Measurements from ENCODE around the gene SNRNP70. TPM values are rescaled to one million over a fixed set of nuclear protein-coding genes. Genes with fewer than 3 reads are reported as not detected.

SNRNP70 gene
- total and polyA plus RNA-seq, 10 of the 15 experiments (the other 5 are each of a cell fraction or from before 2014, with no cell fraction given), result 2.7 to 453 (median 159) TPM

DNA sequence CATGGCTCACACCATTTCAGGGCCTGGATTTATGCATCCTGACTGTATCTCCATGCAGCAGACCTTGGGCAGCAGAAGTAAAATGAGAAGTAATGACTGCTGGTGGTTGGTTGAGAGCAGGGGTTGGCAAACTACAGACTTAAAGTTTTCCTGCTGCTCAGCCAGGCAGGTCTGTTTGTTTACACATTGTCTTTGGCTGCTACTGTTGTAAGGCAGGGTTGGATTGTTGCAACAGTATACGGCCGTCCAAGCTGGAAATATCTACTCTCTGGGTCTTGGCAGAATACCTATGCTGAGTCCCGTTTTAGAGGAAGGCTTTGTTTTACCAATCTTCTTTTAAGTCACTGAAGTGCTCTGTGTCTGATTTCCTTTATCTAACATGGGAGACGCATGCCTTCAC, 13.5 kb downstream of the SNRNP70 start:
- Histone ChIP-seq H3K4me3 (no peak overlapping the region), H3K27me3 (replicated peaks in 1 of 2; ENCODE audit: control insufficient read depth in 2 of 2, insufficient read depth in 2 of 2, low read length in 1 of 2) (no peaks in the 10 kb centered on the region), H3K9ac (ENCODE audit: control insufficient read depth, insufficient read depth, low read length) (no peak overlapping the region), H3K4me1 (ENCODE audit: control insufficient read depth, insufficient read depth, low read length) (no peaks in the 10 kb centered on the region), H3K4me2 (ENCODE audit: control insufficient read depth, insufficient read depth) (no peak overlapping the region), H3K79me2 (ENCODE audit: control insufficient read depth, insufficient read depth, low read length) (no peaks in the 10 kb centered on the region; the same call in 1 of the 2 replicates), H3K36me3 (ENCODE audit: control insufficient read depth in 2 of 2, insufficient read depth in 2 of 2, low read length in 1 of 2) (peaks cover 25 to 40% of the 10 kb centered on the region in 2 experiments; a peak in 3 of 4 replicates), H3K27ac (ENCODE audit: control insufficient read depth, insufficient read depth) (no peak overlapping the region), H3K9me3 (replicated peaks; ENCODE audit: control insufficient read depth, insufficient read depth, low read length) (no peaks in the 10 kb centered on the region), H4K20me1 (ENCODE audit: control insufficient read depth, insufficient read depth) (peaks cover 3% of the 10 kb centered on the region; the same call in 1 of the 2 replicates), H2AFZ (ENCODE audit: control insufficient read depth, low read depth, low read length) (no peak overlapping the region)
- intact Hi-C loops (cut with micrococcal nuclease; ENCODE audit: unreplicated experiment), result loop anchor here (1.0 kb wide), 1 partner anchor 48 kb away; no protein-coding TSS in a partner anchor
- ATAC-seq (no peak), FAIRE-seq (no peak), DNase-seq (ENCODE audit: low read depth, low spot score) (no peak)
- POLR2A ChIA-PET, result interaction anchor here (0.5 kb wide), 1 partner anchor 26 kb away, joined by 8 read pairs; no protein-coding TSS in a partner anchor
- WGBS (ENCODE audit: insufficient coverage, insufficient replicate concordance, low lambda C conversion rate, missing lambda C conversion rate), result 93% methylated on average over 4 of the region's 4 CpGs
- CTCF ChIA-PET, result interaction anchor here (0.7 to 4.9 kb wide), 21 partner anchors 7 to 312 kb away, joined by 3 to 56 read pairs (median 11); partner anchors contain the start of gene LIN7B
- BruUV-seq (replicated peaks), result no TSS peak
- TF ChIP-seq RCOR1 (conservative IDR thresholded peaks at IDR 0.05; ENCODE audit: low read depth, low read length), result no peak
- TF ChIP-seq MEF2B (IDR thresholded peaks at IDR 0.05; ENCODE audit: partially characterized antibody, poor library complexity, severe bottlenecking), result no peak
- TF ChIP-seq, protein P1, sequence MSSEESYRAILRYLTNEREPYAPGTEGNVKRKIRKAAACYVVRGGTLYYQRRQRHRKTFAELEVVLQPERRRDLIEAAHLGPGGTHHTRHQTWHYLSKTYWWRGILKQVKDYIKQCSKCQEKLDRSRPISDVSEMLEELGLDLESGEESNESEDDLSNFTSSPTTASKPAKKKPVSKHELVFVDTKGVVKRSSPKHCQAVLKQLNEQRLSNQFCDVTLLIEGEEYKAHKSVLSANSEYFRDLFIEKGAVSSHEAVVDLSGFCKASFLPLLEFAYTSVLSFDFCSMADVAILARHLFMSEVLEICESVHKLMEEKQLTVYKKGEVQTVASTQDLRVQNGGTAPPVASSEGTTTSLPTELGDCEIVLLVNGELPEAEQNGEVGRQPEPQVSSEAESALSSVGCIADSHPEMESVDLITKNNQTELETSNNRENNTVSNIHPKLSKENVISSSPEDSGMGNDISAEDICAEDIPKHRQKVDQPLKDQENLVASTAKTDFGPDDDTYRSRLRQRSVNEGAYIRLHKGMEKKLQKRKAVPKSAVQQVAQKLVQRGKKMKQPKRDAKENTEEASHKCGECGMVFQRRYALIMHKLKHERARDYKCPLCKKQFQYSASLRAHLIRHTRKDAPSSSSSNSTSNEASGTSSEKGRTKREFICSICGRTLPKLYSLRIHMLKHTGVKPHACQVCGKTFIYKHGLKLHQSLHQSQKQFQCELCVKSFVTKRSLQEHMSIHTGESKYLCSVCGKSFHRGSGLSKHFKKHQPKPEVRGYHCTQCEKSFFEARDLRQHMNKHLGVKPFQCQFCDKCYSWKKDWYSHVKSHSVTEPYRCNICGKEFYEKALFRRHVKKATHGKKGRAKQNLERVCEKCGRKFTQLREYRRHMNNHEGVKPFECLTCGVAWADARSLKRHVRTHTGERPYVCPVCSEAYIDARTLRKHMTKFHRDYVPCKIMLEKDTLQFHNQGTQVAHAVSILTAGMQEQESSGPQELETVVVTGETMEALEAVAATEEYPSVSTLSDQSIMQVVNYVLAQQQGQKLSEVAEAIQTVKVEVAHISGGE (CRISPR knock-in tag; IDR thresholded peaks at IDR 0.05), result no peak
- TF ChIP-seq, protein P2, sequence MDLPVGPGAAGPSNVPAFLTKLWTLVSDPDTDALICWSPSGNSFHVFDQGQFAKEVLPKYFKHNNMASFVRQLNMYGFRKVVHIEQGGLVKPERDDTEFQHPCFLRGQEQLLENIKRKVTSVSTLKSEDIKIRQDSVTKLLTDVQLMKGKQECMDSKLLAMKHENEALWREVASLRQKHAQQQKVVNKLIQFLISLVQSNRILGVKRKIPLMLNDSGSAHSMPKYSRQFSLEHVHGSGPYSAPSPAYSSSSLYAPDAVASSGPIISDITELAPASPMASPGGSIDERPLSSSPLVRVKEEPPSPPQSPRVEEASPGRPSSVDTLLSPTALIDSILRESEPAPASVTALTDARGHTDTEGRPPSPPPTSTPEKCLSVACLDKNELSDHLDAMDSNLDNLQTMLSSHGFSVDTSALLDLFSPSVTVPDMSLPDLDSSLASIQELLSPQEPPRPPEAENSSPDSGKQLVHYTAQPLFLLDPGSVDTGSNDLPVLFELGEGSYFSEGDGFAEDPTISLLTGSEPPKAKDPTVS (IDR thresholded peaks at IDR 0.05; ENCODE audit: low read depth, low read length), result no peak
- TF ChIP-seq TCF7 (IDR thresholded peaks at IDR 0.05; ENCODE audit: borderline replicate concordance), result no peak
- TF ChIP-seq CBX3 (IDR thresholded peaks at IDR 0.05; ENCODE audit: borderline replicate concordance, low read depth), result no peak
- TF ChIP-seq CREB1 (IDR thresholded peaks at IDR 0.05; ENCODE audit: low read depth), result no peak
- no peak for TF ChIP-seq CBX5 (IDR thresholded peaks at IDR 0.05; ENCODE audit: low read depth)
- in situ Hi-C loops (cut with MboI), result loop anchor here (5.0 kb wide), 1 partner anchor 109 kb away; no protein-coding TSS in a partner anchor
- RAD21 ChIA-PET (ENCODE audit: unreplicated experiment), result interaction anchor here (1.5 to 2.0 kb wide), 2 partner anchors 47 to 100 kb away, joined by 13 to 19 read pairs; no protein-coding TSS in a partner anchor
- SMC1A ChIA-PET (ENCODE audit: uncharacterized antibody, unreplicated experiment), result interaction anchor here (1.6 to 2.3 kb wide), 2 partner anchors 100 to 109 kb away, joined by 5 to 22 read pairs; no protein-coding TSS in a partner anchor

Measured in GM12878 (cell line).